ENCODE data around the gene APAF1. TPM values are rescaled to one million over a fixed set of nuclear protein-coding genes. Genes with fewer than 3 reads are reported as not detected.

The APAF1 gene
- total RNA-seq, 1 experiment from 2014 or later, result 19.1 TPM

GRCh38 chr12:98738539-98738938 lies 93.4 kb downstream of the APAF1 start:
- ChIA-PET POLR2A (ENCODE audit: unreplicated experiment) (no interaction called here), CTCF (no interaction called here)
- Histone ChIP-seq H3K27ac (no peak overlapping the region), H3F3A (ENCODE audit: insufficient read depth, low read depth) (no peaks in the 10 kb centered on the region), H4K20me1 (ENCODE audit: insufficient read depth) (no peaks in the 10 kb centered on the region), H3K27me3 (ENCODE audit: insufficient read depth, low read depth) (peaks cover 21% of the 10 kb centered on the region), H3K4me1 (replicated peaks; ENCODE audit: insufficient read depth) (no peaks in the 10 kb centered on the region), H3K9me2 (ENCODE audit: insufficient read depth) (no peaks in the 10 kb centered on the region), H3K36me3 (ENCODE audit: low read depth) (no peaks in the 10 kb centered on the region), H3K9me3 (ENCODE audit: insufficient read depth, low read depth) (no peaks in the 10 kb centered on the region), H3K79me2 (ENCODE audit: low read depth) (no peaks in the 10 kb centered on the region), H2AFZ (no peak overlapping the region), H3K4me2 (no peak overlapping the region), H3K4me3 (no peak overlapping the region)
- intact Hi-C loops (cut with micrococcal nuclease; ENCODE audit: unreplicated experiment), result no loop called here
- no peak for DNase-seq
- BruUV-seq (replicated peaks), result no TSS peak
- TF ChIP-seq CTCF (conservative IDR thresholded peaks at IDR 0.05) (no peak), EZH2 (IDR thresholded peaks at IDR 0.05; ENCODE audit: low read depth) (no peak)

GRCh38 chr12:98740751-98741150 lies 95.7 kb downstream of the APAF1 start:
- TF ChIP-seq EZH2 (IDR thresholded peaks at IDR 0.05; ENCODE audit: low read depth) (no peak), CTCF (conservative IDR thresholded peaks at IDR 0.05) (no peak)
- Histone ChIP-seq H3K27me3 (ENCODE audit: insufficient read depth, low read depth) (peaks cover 21% of the 10 kb centered on the region), H3K36me3 (ENCODE audit: low read depth) (no peaks in the 10 kb centered on the region), H3K27ac (no peak overlapping the region), H3K9me3 (ENCODE audit: insufficient read depth, low read depth) (no peaks in the 10 kb centered on the region), H3K4me2 (no peak overlapping the region), H2AFZ (no peak overlapping the region), H3K79me2 (ENCODE audit: low read depth) (no peaks in the 10 kb centered on the region), H3F3A (ENCODE audit: insufficient read depth, low read depth) (no peaks in the 10 kb centered on the region), H3K4me3 (no peak overlapping the region), H3K9me2 (ENCODE audit: insufficient read depth) (no peaks in the 10 kb centered on the region), H3K4me1 (replicated peaks; ENCODE audit: insufficient read depth) (no peaks in the 10 kb centered on the region), H4K20me1 (ENCODE audit: insufficient read depth) (no peaks in the 10 kb centered on the region)
- no peak for DNase-seq
- no TSS peak for BruUV-seq (replicated peaks)
- POLR2A ChIA-PET (ENCODE audit: unreplicated experiment), result no interaction called here
- CTCF ChIA-PET, result no interaction called here
- intact Hi-C loops (cut with micrococcal nuclease; ENCODE audit: unreplicated experiment), result no loop called here

- Histone ChIP-seq H3K4me2 (no peak overlapping the region), H2AFZ (no peak overlapping the region), H3K27me3 (ENCODE audit: insufficient read depth, low read depth) (peaks cover 25% of the 10 kb centered on the region), H3K79me2 (ENCODE audit: low read depth) (no peaks in the 10 kb centered on the region), H3F3A (ENCODE audit: insufficient read depth, low read depth) (no peaks in the 10 kb centered on the region), H3K4me3 (no peak overlapping the region), H3K27ac (no peak overlapping the region), H4K20me1 (ENCODE audit: insufficient read depth) (no peaks in the 10 kb centered on the region), H3K36me3 (ENCODE audit: low read depth) (no peaks in the 10 kb centered on the region), H3K9me3 (ENCODE audit: insufficient read depth, low read depth) (no peaks in the 10 kb centered on the region), H3K4me1 (replicated peaks; ENCODE audit: insufficient read depth) (no peaks in the 10 kb centered on the region), H3K9me2 (ENCODE audit: insufficient read depth) (no peaks in the 10 kb centered on the region)
- POLR2A ChIA-PET (ENCODE audit: unreplicated experiment), result no interaction called here
- no peak for DNase-seq
- CTCF ChIA-PET, result no interaction called here
- no TSS peak for BruUV-seq (replicated peaks)
- TF ChIP-seq CTCF (conservative IDR thresholded peaks at IDR 0.05), result no peak
- no peak for TF ChIP-seq EZH2 (IDR thresholded peaks at IDR 0.05; ENCODE audit: low read depth)
- intact Hi-C loops (cut with micrococcal nuclease; ENCODE audit: unreplicated experiment), result no loop called here
Measured at GRCh38 chr12:98741196-98741555, 96.1 kb downstream of the APAF1 start.
